Astrocyte of the cerebellum (primary cell): ENCODE results near the gene DCX.
"Not testable (repeated sequence)": the region's sequence is repeated elsewhere in the genome, so short reads cannot be mapped to it uniquely, and the experiment has no call there.

Source experiments
- DNase-seq: peaks from one replicate; pipeline ENCODE4 v3.0.0-alpha.2; 2011; ENCODE audit warnings: low read depth
- H3K4me3 ChIP-seq: 2 replicates; pipeline ENCODE4 v1.5.1; 2011; ENCODE audit warnings: mild to moderate bottlenecking, low read depth, low read length, moderate library complexity
- in situ Hi-C: cut with HindIII; loops from 2 replicates; pipeline ENCODE4 v1.10.0; 2017; ENCODE audit warnings: low sequenced_read_pairs
- TF ChIP-seq, protein P1 (sequence below): IDR thresholded peaks from 2 replicates; pipeline ENCODE4 v1.5.1; 2012; ENCODE audit warnings: low read length, low read depth, moderate library complexity, mild to moderate bottlenecking; ENCODE audit errors: missing control alignments

DCX gene

DNA sequence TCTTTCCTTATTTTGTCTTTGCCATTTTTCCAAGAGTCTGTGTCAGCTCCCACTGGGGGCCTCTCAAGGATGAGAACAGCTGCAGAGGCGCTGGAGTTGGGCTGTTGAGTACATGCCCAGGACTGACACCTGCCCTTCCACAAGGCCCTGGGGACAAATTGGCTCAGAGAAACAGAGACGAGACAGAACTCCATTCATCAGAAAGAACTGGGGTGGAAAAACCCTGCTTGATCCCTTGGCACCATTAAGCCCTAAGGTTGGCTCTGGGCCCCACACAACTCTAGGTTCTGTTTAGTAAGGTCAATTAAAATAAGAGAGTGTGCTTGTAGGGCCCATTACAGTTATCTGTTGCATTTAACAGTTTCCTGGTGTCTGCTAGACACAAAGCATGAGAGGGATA lies 63.6 kb downstream of the DCX start:
- TF ChIP-seq, protein P1, sequence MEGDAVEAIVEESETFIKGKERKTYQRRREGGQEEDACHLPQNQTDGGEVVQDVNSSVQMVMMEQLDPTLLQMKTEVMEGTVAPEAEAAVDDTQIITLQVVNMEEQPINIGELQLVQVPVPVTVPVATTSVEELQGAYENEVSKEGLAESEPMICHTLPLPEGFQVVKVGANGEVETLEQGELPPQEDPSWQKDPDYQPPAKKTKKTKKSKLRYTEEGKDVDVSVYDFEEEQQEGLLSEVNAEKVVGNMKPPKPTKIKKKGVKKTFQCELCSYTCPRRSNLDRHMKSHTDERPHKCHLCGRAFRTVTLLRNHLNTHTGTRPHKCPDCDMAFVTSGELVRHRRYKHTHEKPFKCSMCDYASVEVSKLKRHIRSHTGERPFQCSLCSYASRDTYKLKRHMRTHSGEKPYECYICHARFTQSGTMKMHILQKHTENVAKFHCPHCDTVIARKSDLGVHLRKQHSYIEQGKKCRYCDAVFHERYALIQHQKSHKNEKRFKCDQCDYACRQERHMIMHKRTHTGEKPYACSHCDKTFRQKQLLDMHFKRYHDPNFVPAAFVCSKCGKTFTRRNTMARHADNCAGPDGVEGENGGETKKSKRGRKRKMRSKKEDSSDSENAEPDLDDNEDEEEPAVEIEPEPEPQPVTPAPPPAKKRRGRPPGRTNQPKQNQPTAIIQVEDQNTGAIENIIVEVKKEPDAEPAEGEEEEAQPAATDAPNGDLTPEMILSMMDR, result no peak
- DNase-seq, result no peak
- in situ Hi-C loops, result no loop called here
- no peak overlapping the region for H3K4me3 ChIP-seq

DNA sequence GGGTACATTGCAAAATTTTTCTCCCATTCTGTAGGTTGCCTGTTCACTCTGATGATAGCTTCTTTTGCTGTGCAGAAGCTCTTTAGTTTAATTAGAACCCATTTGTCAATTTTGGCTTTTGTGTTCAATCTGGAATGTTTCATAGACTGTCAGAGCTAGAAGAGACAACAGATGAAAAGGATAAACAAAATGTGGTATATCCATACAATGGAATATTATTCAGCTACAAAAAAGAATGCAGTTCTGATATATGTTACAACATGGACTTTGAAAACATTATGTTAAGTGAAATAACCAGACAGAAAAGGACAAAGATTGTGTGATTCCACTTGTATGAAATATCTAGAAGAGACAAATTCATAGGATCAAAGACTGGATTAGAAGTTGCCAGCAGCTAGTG lies 65.8 kb downstream of the DCX start:
- H3K4me3 ChIP-seq, in situ Hi-C loops, DNase-seq: not testable (repeated sequence)

DNA sequence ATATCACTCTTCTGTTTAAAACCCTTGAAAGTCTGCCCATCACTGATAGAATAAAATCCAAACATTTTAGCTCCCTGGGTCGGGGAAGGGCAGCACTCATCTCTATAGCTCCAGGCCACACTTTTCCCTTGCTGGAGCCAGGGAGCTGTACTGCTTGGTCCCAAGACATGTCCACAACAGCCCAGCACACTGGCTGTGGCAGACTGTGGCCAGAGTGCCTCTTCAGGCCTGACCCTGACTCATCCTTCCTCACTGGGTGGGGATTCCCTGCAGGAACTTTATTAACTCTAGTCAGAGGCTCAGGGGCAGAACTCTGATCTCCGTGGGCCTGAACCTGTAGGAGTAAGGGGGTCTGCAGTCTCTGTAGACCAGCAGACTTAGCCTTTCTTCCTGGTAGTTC lies 71.9 kb downstream of the DCX start:
- TF ChIP-seq, protein P1, result no peak
- no peak for DNase-seq
- H3K4me3 ChIP-seq, result no peak overlapping the region
- in situ Hi-C loops, result no loop called here

DNA sequence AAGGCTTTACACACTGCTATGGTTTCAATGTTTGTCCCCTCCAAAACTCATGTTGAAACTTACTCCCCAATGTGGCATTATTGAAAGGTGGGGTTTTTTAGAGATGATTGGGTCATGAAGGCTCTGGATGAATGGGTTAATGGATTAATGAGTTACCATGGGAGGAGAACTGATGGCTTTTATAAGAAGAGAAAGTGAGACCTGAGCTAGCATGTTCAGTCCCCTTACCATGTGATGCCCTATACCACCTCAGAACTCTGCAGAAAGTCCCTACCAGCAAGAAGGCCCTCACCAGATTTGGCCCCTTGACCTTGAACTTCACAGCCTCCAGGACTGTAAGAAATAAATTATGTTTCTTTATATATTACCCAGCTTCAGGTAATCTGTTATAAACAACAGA lies 72.8 kb downstream of the DCX start:
- TF ChIP-seq, protein P1, result no peak
- H3K4me3 ChIP-seq, result no peak overlapping the region
- in situ Hi-C loops, result no loop called here
- no peak for DNase-seq

DNA sequence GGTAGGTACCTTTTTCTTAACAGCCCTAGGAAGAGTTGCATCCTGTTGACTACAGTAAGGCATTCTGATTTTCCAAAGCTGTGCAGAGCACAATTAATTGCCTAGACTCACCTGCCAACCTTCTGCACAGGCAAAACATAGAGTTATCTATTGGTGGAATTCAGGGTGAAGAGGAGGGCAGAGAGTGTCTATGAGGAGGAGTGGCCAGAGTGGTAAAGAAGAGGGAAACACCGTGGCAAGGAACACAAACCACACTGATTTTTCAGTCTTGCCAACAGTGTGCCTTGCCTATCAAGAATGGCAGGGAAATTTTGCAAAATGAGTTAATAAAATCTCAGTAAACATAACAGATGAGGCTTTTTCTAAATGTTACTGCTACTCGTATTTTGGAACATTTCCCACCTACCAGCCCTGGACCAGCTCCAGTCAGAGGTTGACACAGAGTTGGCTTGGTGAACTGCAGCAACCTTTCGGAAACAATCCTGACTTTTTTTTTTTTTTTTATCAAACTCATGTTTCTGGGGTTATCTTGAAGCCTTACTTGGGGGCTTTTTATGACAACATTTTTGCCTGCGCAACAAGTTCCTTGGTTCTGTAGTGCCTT lies 73.8 kb downstream of the DCX start:
- H3K4me3 ChIP-seq, result no peak overlapping the region
- no peak for DNase-seq
- TF ChIP-seq, protein P1, result no peak
- in situ Hi-C loops, result no loop called here

DNA sequence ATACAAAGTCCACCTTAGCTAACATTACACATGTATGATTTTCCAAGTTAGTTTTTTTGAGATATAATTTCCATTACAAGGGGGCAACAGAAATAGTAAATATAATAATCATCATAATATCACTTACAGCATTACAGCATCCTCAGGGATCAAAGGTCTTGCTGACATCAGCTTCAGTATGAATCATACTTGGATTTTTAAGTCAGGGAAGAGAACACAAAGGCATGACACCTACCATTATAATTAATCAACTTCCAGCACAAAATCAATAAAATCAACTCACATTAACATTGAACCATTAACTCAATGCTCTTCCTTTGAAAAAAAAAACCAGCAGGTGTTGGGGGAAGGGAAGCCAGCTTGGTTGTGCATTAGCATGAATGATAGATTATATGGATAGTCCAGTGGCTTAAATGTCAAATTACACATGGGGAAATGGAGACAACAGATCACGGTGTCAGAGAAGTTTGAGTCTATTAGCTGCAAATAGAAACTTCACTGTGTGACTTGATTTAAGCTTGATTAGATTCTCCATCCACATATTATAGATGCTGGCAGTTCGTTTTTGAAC lies 74.8 kb downstream of the DCX start:
- TF ChIP-seq, protein P1, result no peak
- H3K4me3 ChIP-seq, result no peak overlapping the region
- in situ Hi-C loops, result no loop called here
- no peak for DNase-seq

DNA sequence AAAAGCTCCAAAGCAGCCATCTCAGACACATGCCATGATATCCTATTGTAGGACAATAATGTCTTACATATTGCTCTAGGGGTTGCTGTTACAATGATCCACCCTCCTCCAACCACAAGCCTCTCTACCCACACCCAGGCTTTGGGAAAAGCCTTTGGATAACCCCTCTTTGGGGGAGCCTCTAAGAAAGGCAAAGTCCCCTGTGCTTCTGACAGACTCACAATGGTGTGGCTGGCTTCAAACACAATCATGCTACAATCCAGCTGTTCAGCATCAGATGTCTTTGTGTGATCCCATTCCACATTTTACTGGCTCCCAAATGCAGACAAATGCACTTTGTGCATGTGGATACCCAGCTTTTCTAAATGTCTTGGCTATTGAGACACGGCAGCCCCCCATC lies 75.9 kb downstream of the DCX start:
- in situ Hi-C loops, result no loop called here
- TF ChIP-seq, protein P1, result no peak
- DNase-seq, result no peak
- H3K4me3 ChIP-seq, result no peak overlapping the region
